Activated T-helper 17 cell treated with anti-CD3 and anti-CD28 coated beads, Interleukin-2, amount 50 U/mL, for 72 hours (primary cell): ENCODE data around the gene XYLT2. TPM values are rescaled to one million over a fixed set of nuclear protein-coding genes. Genes with fewer than 3 reads are reported as not detected.

ENCODE experiments used
- ATAC-seq: fragments of 150-1000 bp; cut with Tn5 transposase; replicated peaks from 2 replicates; pipeline ENCODE4 v1.10.0; 2021; ENCODE audit warnings: mild to moderate bottlenecking, moderate library complexity
- H3K27ac Mint-ChIP-seq: one replicate; pipeline ENCODE4 v1.8.0; 2022; ENCODE audit warnings: mixed read lengths
- H3K27me3 Mint-ChIP-seq: one replicate; pipeline ENCODE4 v1.8.0; 2022; ENCODE audit warnings: mixed read lengths
- H3K36me3 Mint-ChIP-seq: one replicate; pipeline ENCODE4 v1.8.0; 2022; ENCODE audit warnings: low read depth, mild to moderate bottlenecking, mixed read lengths
- H3K4me1 Mint-ChIP-seq: one replicate; pipeline ENCODE4 v1.8.0; 2022; ENCODE audit warnings: mixed read lengths
- H3K4me3 Mint-ChIP-seq: one replicate; pipeline ENCODE4 v1.8.0; 2022; ENCODE audit warnings: mild to moderate bottlenecking, mixed read lengths
- H3K9me3 Mint-ChIP-seq: one replicate; pipeline ENCODE4 v1.8.0; 2022; ENCODE audit warnings: mixed read lengths
- total RNA-seq, 2 donors: library from RNA; stranded (reverse); gene quantifications; one replicate each; pipeline ENCODE4 v1.2.3, GENCODE V29; 2022

XYLT2 gene
- total RNA-seq, 2 donors from 2014 or later: 38.5 to 95.1 TPM

DNA sequence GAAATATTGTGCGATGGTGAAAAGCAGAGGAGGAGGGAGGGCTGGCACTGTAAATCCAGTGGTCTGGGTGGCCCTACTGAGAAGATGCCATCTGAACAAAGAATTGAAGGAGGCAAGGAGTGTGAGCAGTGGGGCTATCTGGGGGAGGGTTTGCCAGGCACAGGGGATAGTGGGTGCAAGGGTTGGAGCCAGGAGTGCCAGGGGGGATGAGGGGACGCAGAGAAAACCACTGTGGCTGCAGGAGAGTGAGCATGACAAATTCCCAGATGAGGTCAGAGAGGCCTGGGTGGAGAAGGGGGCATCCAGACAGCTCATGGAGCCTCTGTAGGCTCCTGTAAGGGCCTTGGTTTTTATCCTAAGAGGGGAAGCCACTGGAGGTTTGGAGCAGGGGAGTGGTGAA is 4.8 kb downstream of the XYLT2 start:
- ATAC-seq: no peak
- H3K4me3 Mint-ChIP-seq: no peak overlapping the region
- no peaks in the 10 kb centered on the region for H3K9me3 Mint-ChIP-seq
- peaks cover 60% of the 10 kb centered on the region for H3K36me3 Mint-ChIP-seq
- H3K4me1 Mint-ChIP-seq: peaks cover 24% of the 10 kb centered on the region
- H3K27ac Mint-ChIP-seq: peak overlapping the region; percentile 75
- no peaks in the 10 kb centered on the region for H3K27me3 Mint-ChIP-seq

DNA sequence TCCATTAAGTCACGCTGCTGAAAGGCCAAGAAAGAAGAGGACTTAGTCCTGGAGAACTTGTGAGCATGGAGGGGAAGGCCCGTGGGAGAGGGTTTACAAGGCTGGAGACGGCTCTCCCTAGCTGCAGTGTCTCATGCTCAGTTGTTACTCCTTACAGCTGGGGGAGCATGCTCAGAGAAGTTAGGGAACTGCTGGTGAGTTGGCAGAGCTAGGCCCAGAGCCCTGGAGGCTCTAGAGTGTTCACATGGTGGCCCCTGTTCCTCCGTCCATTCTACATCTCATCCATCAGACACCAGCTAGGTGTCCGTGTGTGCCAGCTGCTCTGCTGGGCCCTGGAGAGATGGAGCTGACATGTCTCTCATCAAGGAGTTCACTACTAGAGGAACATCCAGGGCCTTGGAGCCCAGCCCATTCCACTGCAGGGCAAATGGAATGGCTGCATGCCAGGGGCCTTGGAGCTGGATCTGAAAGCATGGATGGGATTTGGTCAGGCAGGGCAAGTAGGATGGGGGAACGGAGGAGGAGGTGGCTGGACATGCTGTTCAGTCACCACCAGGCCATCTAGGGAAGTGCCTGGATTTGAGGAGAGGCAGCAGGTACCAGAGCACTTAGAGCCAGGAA is 6.3 kb downstream of the XYLT2 start:
- H3K27me3 Mint-ChIP-seq: no peaks in the 10 kb centered on the region
- no peak for ATAC-seq
- no peaks in the 10 kb centered on the region for H3K9me3 Mint-ChIP-seq
- no peak overlapping the region for H3K4me3 Mint-ChIP-seq
- H3K27ac Mint-ChIP-seq: peak overlapping the region; percentile 75
- H3K4me1 Mint-ChIP-seq: peaks cover 24% of the 10 kb centered on the region
- peaks cover 69% of the 10 kb centered on the region for H3K36me3 Mint-ChIP-seq

DNA sequence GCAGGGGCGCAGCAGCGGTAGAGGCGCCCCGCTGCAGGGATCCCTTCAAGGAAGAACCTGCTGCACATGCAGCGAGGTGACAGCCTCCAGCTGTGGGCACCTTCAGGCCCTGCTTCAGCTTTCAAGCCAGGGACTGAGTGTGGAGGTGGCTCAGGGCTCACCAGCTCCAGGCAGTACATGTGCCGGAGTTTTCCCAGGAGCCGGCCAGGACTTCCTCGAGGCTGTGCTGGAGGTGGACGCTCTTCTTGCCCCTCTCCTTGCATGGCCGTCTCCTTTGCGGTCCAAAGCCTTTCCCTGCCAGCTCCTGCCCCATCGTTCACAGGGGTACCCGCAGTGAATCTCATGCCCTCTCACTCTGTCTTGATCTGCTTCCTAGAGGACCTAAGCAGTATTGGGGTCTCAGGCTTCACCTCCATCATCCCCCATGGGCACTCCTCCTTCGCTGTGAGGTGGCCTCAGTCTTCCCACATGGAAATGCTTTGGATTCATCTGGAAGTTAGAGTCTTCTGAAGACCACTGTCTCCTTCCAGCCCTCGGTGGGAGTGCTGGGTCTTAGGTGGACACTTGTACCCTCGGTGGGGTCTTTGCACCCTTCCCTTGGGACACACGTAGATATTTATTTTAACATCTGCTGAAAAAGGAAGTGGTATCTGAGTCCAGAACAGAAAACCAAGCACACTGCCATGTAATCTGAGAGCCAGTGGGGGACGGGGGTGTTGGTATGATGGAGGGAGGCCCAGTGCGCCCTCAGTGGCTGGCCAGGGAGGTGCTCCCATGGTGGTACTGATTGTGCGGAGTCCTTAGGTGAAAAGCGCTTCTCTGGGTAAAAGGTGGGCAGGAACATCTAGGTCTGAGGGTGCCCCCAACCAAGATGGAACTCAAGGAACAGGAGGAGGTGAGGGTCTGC is 7.0 kb downstream of the XYLT2 start:
- ATAC-seq: no peak
- Mint-ChIP-seq H3K4me1 (peaks cover 21% of the 10 kb centered on the region), H3K27ac (peak overlapping the region; percentile 75), H3K4me3 (no peak overlapping the region), H3K9me3 (no peaks in the 10 kb centered on the region), H3K27me3 (no peaks in the 10 kb centered on the region), H3K36me3 (peaks cover 73% of the 10 kb centered on the region)

DNA sequence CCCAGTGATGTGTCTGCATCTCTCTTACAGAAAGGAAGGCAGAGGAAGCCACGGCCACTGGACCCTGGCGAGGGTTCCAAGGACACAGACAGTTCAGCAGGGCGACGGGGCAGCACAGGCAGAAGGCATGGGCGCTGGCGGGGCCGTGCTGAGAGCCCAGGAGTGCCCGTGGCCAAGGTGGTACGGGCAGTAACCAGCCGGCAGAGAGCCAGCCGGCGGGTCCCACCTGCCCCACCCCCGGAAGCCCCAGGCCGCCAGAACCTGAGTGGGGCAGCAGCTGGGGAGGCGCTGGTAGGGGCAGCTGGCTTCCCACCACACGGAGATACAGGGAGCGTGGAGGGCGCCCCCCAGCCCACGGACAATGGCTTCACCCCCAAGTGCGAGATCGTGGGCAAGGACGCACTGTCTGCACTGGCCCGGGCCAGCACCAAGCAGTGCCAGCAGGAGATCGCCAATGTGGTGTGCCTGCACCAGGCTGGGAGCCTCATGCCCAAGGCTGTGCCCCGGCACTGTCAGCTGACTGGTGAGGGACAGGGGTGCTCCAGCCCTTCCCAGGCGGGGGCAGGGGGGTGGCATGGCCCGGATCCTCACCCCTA is 7.8 kb downstream of the XYLT2 start:
- Mint-ChIP-seq H3K4me3 (no peak overlapping the region), H3K4me1 (peaks cover 14% of the 10 kb centered on the region), H3K27me3 (no peaks in the 10 kb centered on the region), H3K27ac (no peak overlapping the region), H3K9me3 (no peaks in the 10 kb centered on the region), H3K36me3 (peaks cover 73% of the 10 kb centered on the region)
- ATAC-seq: no peak

DNA sequence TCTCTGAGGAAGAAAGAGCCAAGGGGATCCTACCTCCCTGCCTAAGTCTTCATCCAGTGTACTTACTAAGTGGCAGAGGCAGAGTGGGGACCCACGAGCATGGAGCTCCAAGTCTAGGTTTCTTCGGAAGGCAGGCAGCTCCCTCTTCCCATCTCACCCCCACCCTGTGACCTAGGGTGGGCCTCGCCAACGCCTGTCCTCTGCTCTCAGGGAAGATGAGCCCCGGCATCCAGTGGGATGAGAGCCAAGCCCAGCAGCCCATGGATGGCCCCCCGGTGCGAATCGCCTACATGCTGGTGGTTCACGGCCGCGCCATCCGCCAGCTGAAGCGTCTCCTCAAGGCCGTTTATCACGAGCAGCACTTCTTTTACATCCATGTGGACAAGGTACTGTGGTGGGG is 8.3 kb downstream of the XYLT2 start:
- Mint-ChIP-seq H3K4me3 (no peak overlapping the region), H3K4me1 (peaks cover 14% of the 10 kb centered on the region), H3K9me3 (no peaks in the 10 kb centered on the region), H3K27me3 (no peaks in the 10 kb centered on the region), H3K27ac (peak overlapping the region; percentile 54), H3K36me3 (peaks cover 78% of the 10 kb centered on the region)
- ATAC-seq: no peak

DNA sequence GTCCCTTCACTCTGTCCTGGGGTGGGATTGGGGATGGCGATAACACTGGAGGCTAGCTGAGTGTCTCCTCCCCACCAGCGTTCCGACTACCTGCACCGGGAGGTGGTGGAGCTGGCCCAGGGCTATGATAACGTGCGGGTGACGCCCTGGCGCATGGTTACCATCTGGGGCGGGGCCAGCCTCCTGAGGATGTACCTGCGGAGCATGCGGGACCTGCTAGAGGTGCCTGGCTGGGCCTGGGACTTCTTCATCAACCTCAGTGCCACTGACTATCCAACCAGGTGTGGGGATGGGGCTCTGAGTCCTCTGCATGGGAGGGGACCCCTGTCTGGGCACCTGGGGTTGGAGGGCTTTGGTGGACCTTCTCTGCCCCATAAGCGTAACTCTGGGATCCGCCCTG is 8.8 kb downstream of the XYLT2 start:
- H3K4me3 Mint-ChIP-seq: no peak overlapping the region
- peaks cover 14% of the 10 kb centered on the region for H3K4me1 Mint-ChIP-seq
- H3K36me3 Mint-ChIP-seq: peaks cover 82% of the 10 kb centered on the region
- ATAC-seq: no peak
- no peak overlapping the region for H3K27ac Mint-ChIP-seq
- H3K27me3 Mint-ChIP-seq: no peaks in the 10 kb centered on the region
- no peaks in the 10 kb centered on the region for H3K9me3 Mint-ChIP-seq

DNA sequence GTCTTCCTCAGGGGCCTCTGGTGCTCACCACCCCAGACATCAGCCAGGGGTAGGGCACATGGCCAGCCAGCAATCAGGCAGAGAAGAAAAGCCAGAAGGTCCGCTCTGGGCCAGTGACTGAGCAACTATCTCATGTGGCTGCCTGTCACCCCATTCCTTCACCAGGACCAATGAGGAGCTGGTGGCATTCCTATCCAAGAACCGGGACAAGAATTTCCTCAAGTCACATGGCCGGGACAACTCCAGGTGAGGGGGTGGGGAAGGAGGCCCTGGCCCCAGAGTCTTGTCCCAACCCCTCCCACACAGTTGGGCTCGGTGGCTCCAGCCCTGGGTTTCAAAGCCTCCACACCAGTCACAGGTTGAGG is 9.4 kb downstream of the XYLT2 start:
- H3K27me3 Mint-ChIP-seq: no peaks in the 10 kb centered on the region
- H3K36me3 Mint-ChIP-seq: peaks cover 82% of the 10 kb centered on the region
- H3K4me1 Mint-ChIP-seq: peaks cover 14% of the 10 kb centered on the region
- no peaks in the 10 kb centered on the region for H3K9me3 Mint-ChIP-seq
- no peak overlapping the region for H3K27ac Mint-ChIP-seq
- no peak for ATAC-seq
- no peak overlapping the region for H3K4me3 Mint-ChIP-seq

DNA sequence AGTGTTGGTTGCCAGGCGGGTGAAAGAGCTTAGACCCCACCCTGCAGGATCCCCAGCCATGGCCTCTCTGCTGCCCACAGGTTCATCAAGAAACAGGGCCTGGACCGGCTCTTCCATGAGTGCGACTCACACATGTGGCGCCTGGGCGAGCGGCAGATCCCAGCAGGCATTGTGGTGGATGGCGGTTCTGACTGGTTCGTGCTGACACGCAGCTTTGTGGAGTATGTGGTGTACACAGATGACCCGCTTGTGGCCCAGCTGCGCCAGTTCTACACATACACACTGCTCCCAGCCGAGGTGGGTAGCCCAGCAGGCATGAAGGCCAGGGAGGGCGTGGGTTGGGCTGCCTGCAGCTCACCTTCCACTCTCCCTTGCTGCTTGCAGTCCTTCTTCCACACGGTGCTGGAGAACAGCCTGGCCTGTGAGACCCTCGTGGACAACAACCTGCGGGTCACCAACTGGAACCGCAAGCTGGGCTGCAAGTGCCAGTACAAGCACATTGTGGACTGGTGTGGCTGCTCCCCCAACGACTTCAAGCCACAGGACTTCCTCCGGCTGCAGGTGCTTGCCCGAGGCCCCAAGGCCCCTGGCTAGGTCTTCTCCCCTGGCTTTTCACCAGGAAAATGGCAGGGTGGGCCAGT is 9.9 kb downstream of the XYLT2 start:
- H3K27ac Mint-ChIP-seq: no peak overlapping the region
- H3K4me3 Mint-ChIP-seq: no peak overlapping the region
- no peaks in the 10 kb centered on the region for H3K27me3 Mint-ChIP-seq
- no peak for ATAC-seq
- H3K4me1 Mint-ChIP-seq: peaks cover 9% of the 10 kb centered on the region
- H3K36me3 Mint-ChIP-seq: peaks cover 78% of the 10 kb centered on the region
- H3K9me3 Mint-ChIP-seq: no peaks in the 10 kb centered on the region

DNA sequence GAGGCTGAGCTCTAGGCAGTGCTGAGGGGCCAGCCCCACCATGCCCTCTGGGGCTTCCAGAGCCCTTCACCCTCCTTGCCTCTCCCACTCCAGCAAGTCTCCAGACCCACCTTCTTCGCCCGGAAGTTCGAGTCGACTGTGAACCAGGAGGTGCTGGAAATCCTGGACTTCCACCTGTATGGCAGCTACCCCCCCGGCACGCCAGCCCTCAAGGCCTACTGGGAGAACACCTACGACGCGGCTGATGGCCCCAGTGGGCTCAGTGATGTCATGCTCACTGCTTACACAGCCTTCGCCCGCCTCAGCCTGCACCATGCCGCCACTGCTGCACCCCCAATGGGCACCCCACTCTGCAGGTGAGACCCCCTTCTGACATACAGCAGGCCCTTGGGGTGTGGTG is 10.5 kb downstream of the XYLT2 start:
- Mint-ChIP-seq H3K27me3 (no peaks in the 10 kb centered on the region), H3K36me3 (peaks cover 72% of the 10 kb centered on the region), H3K4me3 (no peak overlapping the region), H3K9me3 (no peaks in the 10 kb centered on the region), H3K4me1 (peaks cover 5% of the 10 kb centered on the region), H3K27ac (no peak overlapping the region)
- no peak for ATAC-seq

DNA sequence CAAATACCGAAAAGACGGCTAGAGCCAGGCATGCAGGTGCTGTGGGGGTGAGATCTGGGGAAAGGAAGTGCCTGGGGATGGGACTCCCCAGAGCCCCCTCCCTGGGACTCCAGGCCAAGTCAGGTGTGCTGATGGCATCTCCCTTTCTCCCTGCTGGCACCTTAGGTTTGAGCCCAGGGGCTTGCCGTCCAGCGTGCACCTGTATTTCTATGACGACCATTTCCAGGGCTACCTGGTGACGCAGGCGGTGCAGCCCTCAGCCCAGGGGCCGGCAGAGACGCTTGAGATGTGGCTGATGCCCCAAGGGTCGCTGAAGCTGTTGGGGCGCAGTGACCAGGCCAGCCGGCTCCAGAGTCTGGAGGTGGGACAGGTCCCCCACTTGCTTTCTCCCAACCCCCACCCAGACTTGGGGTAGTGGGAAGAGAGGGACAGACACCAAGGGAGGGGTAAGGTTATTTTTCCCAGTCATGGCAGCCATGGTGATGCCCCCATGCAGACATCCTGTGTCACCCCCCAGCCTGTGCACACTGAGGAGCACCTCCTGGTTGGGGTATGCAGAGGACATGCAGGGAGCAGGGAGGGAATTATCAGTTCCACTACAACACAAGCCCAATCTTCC is 11.1 kb downstream of the XYLT2 start:
- ATAC-seq: no peak
- Mint-ChIP-seq H3K27me3 (no peaks in the 10 kb centered on the region), H3K27ac (no peak overlapping the region), H3K4me1 (peaks cover under 1% of the 10 kb centered on the region), H3K4me3 (no peak overlapping the region), H3K9me3 (no peaks in the 10 kb centered on the region), H3K36me3 (peaks cover 66% of the 10 kb centered on the region)

DNA sequence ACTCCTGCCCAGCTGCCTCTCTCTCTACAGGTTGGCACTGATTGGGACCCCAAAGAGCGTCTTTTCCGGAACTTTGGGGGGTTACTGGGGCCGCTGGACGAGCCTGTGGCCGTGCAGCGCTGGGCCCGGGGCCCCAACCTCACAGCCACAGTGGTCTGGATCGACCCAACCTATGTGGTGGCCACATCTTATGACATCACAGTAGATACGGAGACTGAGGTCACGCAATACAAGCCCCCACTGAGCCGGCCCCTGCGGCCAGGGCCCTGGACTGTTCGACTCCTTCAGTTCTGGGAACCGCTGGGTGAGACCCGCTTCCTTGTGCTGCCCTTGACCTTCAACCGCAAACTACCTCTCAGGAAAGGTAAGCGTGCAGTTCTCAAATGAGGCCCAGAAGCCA is 12.3 kb downstream of the XYLT2 start:
- no peak overlapping the region for H3K4me3 Mint-ChIP-seq
- no peak for ATAC-seq
- no peaks in the 10 kb centered on the region for H3K27me3 Mint-ChIP-seq
- no peak overlapping the region for H3K27ac Mint-ChIP-seq
- no peaks in the 10 kb centered on the region for H3K9me3 Mint-ChIP-seq
- H3K4me1 Mint-ChIP-seq: peaks cover 6% of the 10 kb centered on the region
- H3K36me3 Mint-ChIP-seq: peaks cover 58% of the 10 kb centered on the region

DNA sequence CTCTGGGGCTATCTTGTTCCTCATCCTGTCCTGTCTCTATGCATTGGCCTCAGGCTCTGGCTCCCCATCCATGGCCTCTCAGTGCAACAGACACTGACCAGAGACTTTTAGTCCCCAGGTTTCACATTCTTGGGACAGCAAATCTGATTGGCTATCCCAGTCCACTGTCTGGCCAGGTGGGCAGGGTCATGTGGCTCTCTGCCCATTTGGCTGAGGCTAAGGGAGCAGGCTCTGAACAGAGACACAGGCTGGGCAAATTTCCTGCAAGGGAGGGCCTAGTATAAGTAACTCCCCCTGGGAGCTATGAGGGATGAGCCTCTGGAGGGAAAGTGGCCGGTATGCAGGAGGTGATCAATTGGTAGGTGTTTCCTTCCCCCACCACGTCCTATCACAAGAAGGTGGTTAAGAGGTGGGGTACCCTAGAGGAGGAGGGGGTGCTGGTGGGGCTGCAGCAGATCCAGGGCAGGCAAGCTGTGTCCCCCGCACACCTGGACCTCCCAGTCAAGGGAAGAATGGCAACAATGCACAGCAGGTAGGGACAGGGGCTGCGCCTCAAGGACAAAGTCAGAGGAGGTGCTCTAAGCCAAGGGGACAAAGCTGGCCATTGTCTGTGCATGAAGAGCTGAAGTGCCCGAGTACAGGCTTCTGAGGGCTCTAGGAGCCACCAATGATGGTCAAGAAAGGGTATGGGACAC is 13.2 kb downstream of the XYLT2 start:
- Mint-ChIP-seq H3K36me3 (peaks cover 52% of the 10 kb centered on the region), H3K4me3 (no peak overlapping the region), H3K4me1 (peaks cover 6% of the 10 kb centered on the region), H3K27me3 (no peaks in the 10 kb centered on the region), H3K27ac (no peak overlapping the region), H3K9me3 (no peaks in the 10 kb centered on the region)
- no peak for ATAC-seq

DNA sequence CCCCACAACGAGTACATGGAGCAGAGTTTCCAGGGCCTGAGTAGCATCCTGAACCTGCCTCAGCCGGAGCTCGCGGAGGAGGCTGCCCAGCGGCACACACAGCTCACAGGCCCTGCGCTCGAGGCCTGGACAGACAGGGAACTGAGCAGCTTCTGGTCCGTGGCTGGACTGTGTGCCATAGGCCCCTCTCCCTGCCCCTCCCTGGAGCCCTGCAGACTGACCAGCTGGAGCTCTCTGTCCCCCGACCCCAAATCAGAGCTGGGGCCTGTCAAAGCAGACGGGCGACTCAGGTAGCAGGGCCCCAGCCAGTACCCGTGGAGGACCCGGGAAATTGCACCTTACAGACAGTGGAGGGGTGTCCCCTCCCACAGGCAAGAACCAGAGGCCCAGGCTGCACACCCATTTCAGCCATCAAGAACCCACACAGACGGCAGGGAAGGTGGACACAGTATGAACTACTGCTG is 14.1 kb downstream of the XYLT2 start:
- no peaks in the 10 kb centered on the region for H3K27me3 Mint-ChIP-seq
- no peaks in the 10 kb centered on the region for H3K9me3 Mint-ChIP-seq
- peaks cover 50% of the 10 kb centered on the region for H3K36me3 Mint-ChIP-seq
- H3K27ac Mint-ChIP-seq: no peak overlapping the region
- H3K4me1 Mint-ChIP-seq: peaks cover 6% of the 10 kb centered on the region
- H3K4me3 Mint-ChIP-seq: no peak overlapping the region
- ATAC-seq: no peak
